ENCODE data around the gene DCXR.

Gene DCXR

GRCh38 chr17:82072827-82073226 is 35.3 kb upstream of the DCXR start:
- no peak for DNase-seq (ENCODE audit: low spot score)

GRCh38 chr17:82070611-82071010 is 33.1 kb upstream of the DCXR start:
- no peak for DNase-seq (ENCODE audit: low spot score)

GRCh38 chr17:82065638-82066303 is 28.3 kb upstream of the DCXR start, which contains the start of gene DUS1L:
TSS of gene DUS1L (minus strand) at chr17:82065804. CDS start at chr17:82065059, 745 bp downstream.
- DNase-seq (ENCODE audit: low spot score): no peak

GRCh38 chr17:82065193-82065637 is 27.7 kb upstream of the DCXR start:
- DNase-seq (ENCODE audit: low spot score): no peak

- no peak for DNase-seq (ENCODE audit: low spot score)
These were observed 27.1 kb upstream of the DCXR start for GRCh38 chr17:82064433-82065192.

- no peak for DNase-seq (ENCODE audit: low spot score)
These were observed 26.2 kb upstream of the DCXR start for GRCh38 chr17:82063424-82064415.

GRCh38 chr17:82062984-82063368 is 25.5 kb upstream of the DCXR start:
- DNase-seq (ENCODE audit: low spot score): no peak

GRCh38 chr17:82062076-82062983 is 24.8 kb upstream of the DCXR start:
- no peak for DNase-seq (ENCODE audit: low spot score)

- DNase-seq (ENCODE audit: low spot score): no peak
These were observed 23.8 kb upstream of the DCXR start for GRCh38 chr17:82061047-82061925.

- no peak for DNase-seq (ENCODE audit: low spot score)
These were observed 23.1 kb upstream of the DCXR start for GRCh38 chr17:82060614-82061013.

- DNase-seq (ENCODE audit: low spot score): no peak
These were observed 22.5 kb upstream of the DCXR start for GRCh38 chr17:82060001-82060380.

GRCh38 chr17:82059272-82060000 is 21.9 kb upstream of the DCXR start:
- DNase-seq (ENCODE audit: low spot score): no peak

GRCh38 chr17:82058855-82059249 is 21.4 kb upstream of the DCXR start:
- no peak for DNase-seq (ENCODE audit: low spot score)

- DNase-seq (ENCODE audit: low spot score): no peak
These were observed 20.8 kb upstream of the DCXR start for GRCh38 chr17:82058230-82058854.

- DNase-seq (ENCODE audit: low spot score): no peak
These were observed 19.5 kb upstream of the DCXR start for GRCh38 chr17:82056729-82057621.

- no peak for DNase-seq (ENCODE audit: low spot score)
These were observed 18.6 kb upstream of the DCXR start for GRCh38 chr17:82055965-82056728.

Data from cerebellar cortex (tissue), 1 donor.